Right atrium auricular region (tissue), 2 donors: ENCODE data around the gene PHB1. TPM values are rescaled to one million over a fixed set of nuclear protein-coding genes. Genes with fewer than 3 reads are reported as not detected.

Experiments
- DNase-seq: peaks from one replicate; pipeline ENCODE4 v3.0.0-alpha.2; 2019; ENCODE audit warnings: low spot score
- H3K27ac ChIP-seq, 2 donors: fragments of 200-600 bp; sonication (generic); 1 replicate in 1 of 2; 2 replicates in 1 of 2; pipeline ENCODE4 v1.5.1; 2016 to 2019
- H3K27me3 ChIP-seq, 2 donors: fragments of 200-600 bp; sonication (generic); one replicate each; pipeline versions ENCODE4 v1.5.1 to v1.6.0; 2017 to 2019
- H3K36me3 ChIP-seq: fragments of 200-600 bp; sonication (generic); one replicate; pipeline ENCODE4 v1.5.1; 2016
- H3K4me1 ChIP-seq, 2 donors: fragments of 200-600 bp; sonication (generic); one replicate each; pipeline versions ENCODE4 v1.5.1 to v1.6.0; 2017 to 2019
- H3K4me3 ChIP-seq, 2 donors: fragments of 200-600 bp; sonication (generic); 1 replicate in 1 of 2; 2 replicates in 1 of 2; pipeline ENCODE4 v1.5.1; 2017 to 2019; ENCODE audit warnings: mild to moderate bottlenecking in 1 of 2, moderate library complexity in 1 of 2
- H3K9me3 ChIP-seq, 2 donors: fragments of 200-600 bp; sonication (generic); one replicate each; pipeline ENCODE4 v1.5.1; 2019
- CTCF ChIP-seq, 2 donors: fragments of 200-600 bp; sonication (generic); IDR thresholded peaks; one replicate each; pipeline ENCODE4 v1.5.1; 2019; ENCODE audit warnings: antibody characterized with exemption in 2 of 2
- total RNA-seq, 2 donors: library from RNA; depleted of rRNA; stranded (reverse); fragments of >200 nt; gene quantifications; one replicate each; pipeline ENCODE4 v1.1.0, GENCODE V29; 2016

PHB1 gene
- total RNA-seq, 2 donors from 2014 or later: 108 to 123 TPM

- Histone ChIP-seq H3K4me1 (no peaks in the 10 kb centered on the region), H3K36me3 (no peaks in the 10 kb centered on the region), H3K27ac (no peak overlapping the region), H3K27me3 (no peaks in the 10 kb centered on the region), H3K4me3 (no peak overlapping the region), H3K9me3 (no peaks in the 10 kb centered on the region)
- no peak for TF ChIP-seq CTCF (IDR thresholded peaks at IDR 0.05)
- DNase-seq: no peak
These were observed 29.2 kb upstream of the PHB1 start for GRCh38 chr17:49443862-49444261.

DNA sequence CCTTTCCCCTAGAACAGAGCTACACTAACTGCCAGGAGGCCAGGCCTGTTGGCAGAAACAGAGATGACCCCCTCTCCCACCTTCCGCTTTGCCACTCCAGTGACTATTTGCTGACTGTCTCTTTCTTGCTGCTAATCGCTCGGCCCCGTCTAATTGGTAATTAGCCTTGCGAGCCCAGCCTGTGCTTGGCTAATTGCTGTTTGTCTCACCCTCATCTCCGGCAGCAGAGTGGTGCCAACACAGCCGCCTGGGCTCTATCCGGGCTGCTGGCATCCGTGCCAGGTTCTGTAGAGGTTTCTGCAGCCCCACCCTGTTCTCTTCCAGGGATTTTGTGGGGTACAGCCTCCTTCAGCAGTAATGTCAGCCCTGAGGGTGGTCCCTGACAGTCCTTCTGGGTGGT is 27.4 kb upstream of the PHB1 start:
- DNase-seq: no peak
- H3K27me3 ChIP-seq: no peaks in the 10 kb centered on the region
- H3K4me1 ChIP-seq: no peaks in the 10 kb centered on the region
- no peak overlapping the region for H3K4me3 ChIP-seq
- no peaks in the 10 kb centered on the region for H3K9me3 ChIP-seq
- no peaks in the 10 kb centered on the region for H3K36me3 ChIP-seq
- no peak for TF ChIP-seq CTCF (IDR thresholded peaks at IDR 0.05)
- H3K27ac ChIP-seq: no peak overlapping the region

DNA sequence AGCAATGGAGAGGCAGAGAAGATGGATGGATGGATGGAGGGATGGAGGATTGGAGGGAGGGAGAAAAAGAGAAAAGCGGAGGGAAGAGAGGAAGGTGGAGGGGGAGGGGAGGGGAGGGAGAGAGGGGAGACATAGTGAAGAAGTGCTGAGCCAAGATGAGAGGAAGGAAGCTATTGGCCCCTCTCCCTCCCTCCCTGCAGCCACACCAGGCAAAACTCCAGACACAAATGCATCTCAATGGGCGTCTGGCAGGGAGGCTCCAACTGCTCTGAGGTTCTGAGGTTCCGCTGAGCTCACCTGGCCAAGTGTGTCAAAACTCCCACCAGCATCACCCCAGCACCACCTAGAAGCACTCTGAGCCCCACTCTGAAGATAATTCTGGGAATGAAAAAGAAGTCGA is 26.9 kb upstream of the PHB1 start:
- no peak overlapping the region for H3K27ac ChIP-seq
- TF ChIP-seq CTCF (IDR thresholded peaks at IDR 0.05): no peak
- H3K36me3 ChIP-seq: no peaks in the 10 kb centered on the region
- no peaks in the 10 kb centered on the region for H3K27me3 ChIP-seq
- DNase-seq: no peak
- no peaks in the 10 kb centered on the region for H3K4me1 ChIP-seq
- H3K9me3 ChIP-seq: no peaks in the 10 kb centered on the region
- H3K4me3 ChIP-seq: no peak overlapping the region

GRCh38 chr17:49440581-49440980 is 25.9 kb upstream of the PHB1 start:
- Histone ChIP-seq H3K27me3 (no peaks in the 10 kb centered on the region), H3K4me3 (no peak overlapping the region), H3K4me1 (no peaks in the 10 kb centered on the region), H3K9me3 (no peaks in the 10 kb centered on the region), H3K36me3 (no peaks in the 10 kb centered on the region), H3K27ac (no peak overlapping the region)
- no peak for DNase-seq
- no peak for TF ChIP-seq CTCF (IDR thresholded peaks at IDR 0.05)

DNA sequence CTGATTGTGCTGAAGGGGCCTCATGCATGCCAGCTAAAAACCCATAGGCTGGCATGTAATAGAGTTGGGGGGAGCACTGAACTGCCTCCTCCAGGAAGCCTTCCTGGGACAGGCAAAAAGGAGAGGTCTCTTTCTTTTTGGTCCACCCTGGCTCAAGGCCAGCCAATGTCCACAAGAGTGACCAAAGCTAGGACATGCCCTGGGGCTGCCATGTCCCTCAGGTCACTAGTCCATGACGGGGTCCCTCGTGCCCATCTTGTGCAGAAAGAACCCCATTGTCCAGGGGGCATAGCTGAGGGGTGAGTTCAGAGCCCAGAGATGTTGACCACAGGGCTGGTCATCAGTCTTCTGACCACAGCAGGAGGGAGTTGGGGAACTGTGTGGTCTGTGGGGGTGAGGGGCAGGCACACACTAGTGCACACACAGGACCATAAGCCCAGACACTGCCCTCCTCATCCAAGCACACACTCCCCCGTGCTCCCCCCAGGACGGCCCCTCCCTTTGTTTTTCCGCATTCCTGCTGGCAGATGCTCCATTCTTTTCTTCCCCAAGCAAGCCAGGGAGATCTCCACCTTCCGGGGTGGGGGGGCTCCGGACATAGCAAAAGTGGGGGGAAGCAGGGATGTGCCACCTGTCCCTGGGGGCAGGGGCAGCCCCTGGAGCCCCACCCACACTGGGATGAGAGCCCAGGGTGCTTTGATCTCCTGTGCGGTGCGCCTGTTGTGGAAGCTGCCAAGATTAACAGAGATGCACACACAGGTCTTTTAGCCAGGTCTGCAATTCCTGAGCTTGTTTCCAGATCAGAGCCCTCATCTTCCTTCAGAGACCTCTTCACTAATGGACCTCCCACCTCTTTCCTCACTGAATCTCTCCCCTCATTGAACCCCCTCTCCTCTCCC is 25.2 kb upstream of the PHB1 start:
- no peaks in the 10 kb centered on the region for H3K36me3 ChIP-seq
- TF ChIP-seq CTCF (IDR thresholded peaks at IDR 0.05): no peak
- no peaks in the 10 kb centered on the region for H3K9me3 ChIP-seq
- no peak for DNase-seq
- H3K27me3 ChIP-seq: no peaks in the 10 kb centered on the region
- no peak overlapping the region for H3K4me3 ChIP-seq
- no peak overlapping the region for H3K27ac ChIP-seq
- H3K4me1 ChIP-seq: no peaks in the 10 kb centered on the region

GRCh38 chr17:49439305-49439672 is 24.6 kb upstream of the PHB1 start:
- Histone ChIP-seq H3K9me3 (no peaks in the 10 kb centered on the region), H3K4me3 (no peak overlapping the region), H3K27me3 (no peaks in the 10 kb centered on the region), H3K4me1 (no peaks in the 10 kb centered on the region), H3K36me3 (no peaks in the 10 kb centered on the region), H3K27ac (no peak overlapping the region)
- TF ChIP-seq CTCF (IDR thresholded peaks at IDR 0.05): no peak
- DNase-seq: no peak
